H9 (cell line): ENCODE measurements around the gene PTGDR. TPM values are rescaled to one million over a fixed set of nuclear protein-coding genes. Genes with fewer than 3 reads are reported as not detected.

ENCODE experiments used
- DNase-seq: peaks from one replicate; pipeline ENCODE4 v3.0.0-alpha.2; 2017
- H2AFZ ChIP-seq: one replicate; pipeline ENCODE4 v1.6.1; 2013; ENCODE audit warnings: mild to moderate bottlenecking, low read length, control low read depth, moderate library complexity
- H2AK5ac ChIP-seq: 2 replicates; pipeline ENCODE4 v1.6.1; 2013; ENCODE audit warnings: low read length, control low read depth, mixed read lengths; ENCODE audit not compliant: insufficient read length
- H2BK120ac ChIP-seq: one replicate; pipeline ENCODE4 v1.6.1; 2013; ENCODE audit warnings: low read depth, mild to moderate bottlenecking, low read length, control low read depth, inconsistent platforms; ENCODE audit not compliant: poor library complexity, severe bottlenecking
- H2BK12ac ChIP-seq: 2 replicates; pipeline ENCODE4 v1.6.1; 2013; ENCODE audit warnings: low read length, control low read depth, mixed read lengths, low read depth; ENCODE audit not compliant: insufficient read length
- H2BK15ac ChIP-seq: 2 replicates; pipeline ENCODE4 v1.6.1; 2013; ENCODE audit warnings: low read depth, low read length, control low read depth
- H2BK20ac ChIP-seq: one replicate; pipeline ENCODE4 v1.6.1; 2013; ENCODE audit warnings: low read depth, mild to moderate bottlenecking, low read length, control low read depth, inconsistent platforms; ENCODE audit not compliant: poor library complexity, severe bottlenecking
- H2BK5ac ChIP-seq: 2 replicates; pipeline ENCODE4 v1.6.1; 2013; ENCODE audit warnings: low read length, control low read depth, mixed read lengths; ENCODE audit not compliant: insufficient read length
- H3K14ac ChIP-seq: 2 replicates; pipeline ENCODE4 v1.6.1; 2013; ENCODE audit warnings: low read length, control low read depth; ENCODE audit not compliant: insufficient read depth
- H3K18ac ChIP-seq: 2 replicates; pipeline ENCODE4 v1.6.1; 2013; ENCODE audit warnings: low read depth, mild to moderate bottlenecking, mixed read lengths, low read length, control low read depth; ENCODE audit not compliant: insufficient read length
- H3K23ac ChIP-seq: 2 replicates; pipeline ENCODE4 v1.6.1; 2013; ENCODE audit warnings: low read length, control low read depth, mixed read lengths, low read depth; ENCODE audit not compliant: insufficient read length
- H3K23me2 ChIP-seq: 2 replicates; pipeline ENCODE4 v1.6.1; 2013; ENCODE audit warnings: low read depth, mild to moderate bottlenecking, mixed read lengths, low read length, control low read depth; ENCODE audit not compliant: insufficient read length, poor library complexity, severe bottlenecking
- H3K27ac ChIP-seq: 2 replicates; pipeline ENCODE4 v1.5.1; 2013; ENCODE audit warnings: low read length, control low read depth, mixed read lengths, low read depth; ENCODE audit not compliant: insufficient read length
- H3K27me3 ChIP-seq: 2 replicates; pipeline ENCODE4 v1.6.1; 2013; ENCODE audit warnings: low read length, control low read depth, inconsistent platforms; ENCODE audit not compliant: insufficient read depth
- H3K4ac ChIP-seq: 2 replicates; pipeline ENCODE4 v1.6.1; 2013; ENCODE audit warnings: low read depth, mild to moderate bottlenecking, control low read depth, inconsistent platforms, low read length, moderate library complexity
- H3K4me1 ChIP-seq: 2 replicates; pipeline ENCODE4 v1.6.1; 2013; ENCODE audit warnings: low read length, control low read depth, inconsistent platforms; ENCODE audit not compliant: insufficient read depth
- H3K4me2 ChIP-seq: 2 replicates; pipeline ENCODE4 v1.6.1; 2013; ENCODE audit warnings: low read length, control low read depth, mixed read lengths; ENCODE audit not compliant: insufficient read length, insufficient read depth
- H3K56ac ChIP-seq: 2 replicates; pipeline ENCODE4 v1.6.1; 2013; ENCODE audit warnings: low read depth, mild to moderate bottlenecking, mixed read lengths, low read length, control low read depth; ENCODE audit not compliant: insufficient read length
- H3K79me1 ChIP-seq: 2 replicates; pipeline ENCODE4 v1.6.1; 2013; ENCODE audit warnings: low read depth, mild to moderate bottlenecking, moderate library complexity, low read length, control low read depth, inconsistent platforms; ENCODE audit not compliant: insufficient read depth, poor library complexity, severe bottlenecking
- H3K79me2 ChIP-seq: 2 replicates; pipeline ENCODE4 v1.6.1; 2013; ENCODE audit warnings: low read length, control low read depth, inconsistent platforms; ENCODE audit not compliant: insufficient read depth
- H3K9ac ChIP-seq: 2 replicates; pipeline ENCODE4 v1.6.1; 2013; ENCODE audit warnings: low read length, control low read depth, mixed read lengths; ENCODE audit not compliant: insufficient read length; ENCODE audit errors: extremely low read depth
- H3K9me3 ChIP-seq: one replicate; pipeline ENCODE4 v1.6.1; 2013; ENCODE audit warnings: low read depth, low read length, inconsistent platforms; ENCODE audit not compliant: control insufficient read depth
- H3T11ph ChIP-seq: one replicate; pipeline ENCODE4 v1.6.1; 2013; ENCODE audit warnings: mild to moderate bottlenecking, low read length, control low read depth, inconsistent platforms
- H4K20me1 ChIP-seq: one replicate; pipeline ENCODE4 v1.6.1; 2013; ENCODE audit not compliant: control insufficient read depth, insufficient read length, insufficient read depth
- H4K5ac ChIP-seq: 2 replicates; pipeline ENCODE4 v1.6.1; 2013; ENCODE audit warnings: low read depth, mild to moderate bottlenecking, mixed read lengths, low read length, control low read depth; ENCODE audit not compliant: insufficient read length
- H4K8ac ChIP-seq: replicated peaks from 2 replicates; pipeline ENCODE4 v1.6.1; 2013; ENCODE audit warnings: low read length, control low read depth, mixed read lengths, low read depth; ENCODE audit not compliant: insufficient read length
- H4K91ac ChIP-seq: 2 replicates; pipeline ENCODE4 v1.6.1; 2013; ENCODE audit warnings: low read depth, mild to moderate bottlenecking, moderate library complexity, mixed read lengths, low read length, control low read depth; ENCODE audit not compliant: insufficient read length
- H3K27ac Mint-ChIP-seq, 3 experiments: 2 replicates in 2 of 3; 3 replicates in 1 of 3; pipeline ENCODE4 v1.8.0; 2020 to 2021; ENCODE audit warnings: mixed read lengths in 3 of 3, mild to moderate bottlenecking in 1 of 3, moderate library complexity in 1 of 3
- H3K27me3 Mint-ChIP-seq: 2 replicates; pipeline ENCODE4 v1.8.0; 2021; ENCODE audit warnings: low read depth, mild to moderate bottlenecking, moderate library complexity, mixed read lengths
- H3K36me3 Mint-ChIP-seq, 3 experiments: 2 replicates in 2 of 3; 3 replicates in 1 of 3; pipeline ENCODE4 v1.8.0; 2020 to 2021; ENCODE audit warnings: low read depth in 3 of 3, mixed read lengths in 3 of 3; ENCODE audit not compliant: insufficient read depth in 1 of 3
- H3K4me1 Mint-ChIP-seq, 2 experiments: 2 replicates each; pipeline ENCODE4 v1.8.0; 2020; ENCODE audit warnings: mixed read lengths in 2 of 2
- H3K4me3 Mint-ChIP-seq, 2 experiments: 2 replicates in 1 of 2; 3 replicates in 1 of 2; pipeline ENCODE4 v1.8.0; 2020 to 2021; ENCODE audit warnings: mild to moderate bottlenecking in 2 of 2, mixed read lengths in 2 of 2, moderate library complexity in 1 of 2
- H3K9me3 Mint-ChIP-seq, 2 experiments: 2 replicates in 1 of 2; 3 replicates in 1 of 2; pipeline ENCODE4 v1.8.0; 2020; ENCODE audit warnings: mild to moderate bottlenecking in 2 of 2, mixed read lengths in 2 of 2, moderate library complexity in 1 of 2
- WGBS: extraction: QIAGEN DNeasy Blood & Tissue Kit; methylation state at CpG from one replicate; pipeline ENCODE4 v1.1.7; 2013; ENCODE audit warnings: missing lambda C conversion rate, low lambda C conversion rate, mixed read lengths; ENCODE audit not compliant: insufficient read length; ENCODE audit errors: extremely low coverage; 5-methylcytosine and 5-hydroxymethylcytosine counted together
- total RNA-seq: library from RNA; stranded (reverse); gene quantifications from 2 replicates; pipeline ENCODE4 v1.2.1, GENCODE V29; 2021
- TF ChIP-seq, protein P1 (sequence below): fragments of 200-600 bp; sonication (generic); conservative IDR thresholded peaks from 3 replicates; pipeline ENCODE4 v1.8.0; 2021; ENCODE audit warnings: antibody characterized with exemption, mild to moderate bottlenecking

PTGDR gene
- total RNA-seq, 1 experiment from 2014 or later: not detected

DNA sequence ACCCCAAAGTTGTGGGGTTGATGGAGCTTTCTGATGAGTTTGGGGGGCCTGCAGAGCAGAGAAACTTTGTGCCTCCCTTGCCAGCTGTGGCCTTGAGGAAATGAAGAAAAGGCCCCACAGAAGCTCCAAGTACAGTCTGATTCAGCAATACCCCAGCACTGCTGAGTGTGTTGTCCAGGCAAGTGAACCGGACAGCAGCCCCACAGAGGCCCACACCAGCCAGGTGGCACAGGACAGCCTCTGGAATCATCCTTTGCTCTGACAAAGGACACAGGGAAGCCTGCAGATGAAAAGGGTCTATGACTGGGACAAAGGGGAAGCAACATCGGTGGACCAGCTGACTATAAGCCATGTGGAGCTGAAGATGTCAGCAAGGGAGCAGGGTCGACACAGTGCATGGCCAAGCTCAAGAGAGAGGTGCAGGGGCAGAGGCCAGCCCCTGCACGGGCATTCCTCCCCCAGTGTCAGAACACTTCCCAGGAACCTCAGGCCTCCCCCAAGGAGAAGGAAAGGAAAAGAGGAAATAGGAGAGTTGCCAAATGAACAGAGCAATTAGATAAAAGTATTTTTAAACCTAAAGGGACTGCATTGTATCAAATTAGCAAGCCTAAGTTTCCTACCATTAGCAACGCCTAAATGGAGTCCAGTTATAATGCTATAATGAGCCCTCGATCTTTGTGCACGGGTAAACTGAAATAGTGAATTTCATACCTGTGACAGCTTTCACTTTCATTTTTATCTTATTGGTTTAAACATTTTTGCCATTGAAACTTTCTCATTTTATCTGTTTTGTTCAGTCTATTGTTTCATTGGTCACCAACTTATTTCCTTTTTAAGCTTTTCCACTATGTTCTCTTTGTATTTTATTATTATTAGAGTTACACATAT, 46.3 kb upstream of the PTGDR start:
- Histone ChIP-seq H4K20me1 (no peaks in the 10 kb centered on the region), H3K79me2 (no peaks in the 10 kb centered on the region), H2AK5ac (no peak overlapping the region), H3K4me1 (no peaks in the 10 kb centered on the region), H4K5ac (no peak overlapping the region), H3K4me2 (no peak overlapping the region), H3K4ac (no peak overlapping the region), H4K91ac (no peak overlapping the region), H3K9me3 (no peaks in the 10 kb centered on the region), H3K18ac (no peak overlapping the region), H2AFZ (no peak overlapping the region), H3T11ph (no peak overlapping the region), H3K9ac (no peak overlapping the region), H3K27me3 (no peaks in the 10 kb centered on the region), H3K79me1 (no peaks in the 10 kb centered on the region), H2BK15ac (no peak overlapping the region), H3K14ac (no peak overlapping the region; the same call in 1 of the 2 replicates), H3K23me2 (no peaks in the 10 kb centered on the region), H3K27ac (no peak overlapping the region), H4K8ac (no peak overlapping the region), H2BK12ac (no peak overlapping the region), H2BK5ac (no peak overlapping the region), H3K56ac (no peak overlapping the region), H2BK120ac (no peak overlapping the region), H2BK20ac (no peak overlapping the region), H3K23ac (no peak overlapping the region)
- no peaks in the 10 kb centered on the region for H3K9me3 Mint-ChIP-seq
- H3K27me3 Mint-ChIP-seq: peaks cover 2% of the 10 kb centered on the region; the same call in 1 of the 2 replicates
- peaks cover 11 to 12% of the 10 kb centered on the region in 2 experiments; a peak in 3 of 4 replicates for H3K4me1 Mint-ChIP-seq
- WGBS: no CpG with 5 or more reads among the region's 7 CpGs
- H3K4me3 Mint-ChIP-seq: no peak overlapping the region
- no peaks in the 10 kb centered on the region for H3K36me3 Mint-ChIP-seq
- no peak overlapping the region for H3K27ac Mint-ChIP-seq
- TF ChIP-seq, protein P1, sequence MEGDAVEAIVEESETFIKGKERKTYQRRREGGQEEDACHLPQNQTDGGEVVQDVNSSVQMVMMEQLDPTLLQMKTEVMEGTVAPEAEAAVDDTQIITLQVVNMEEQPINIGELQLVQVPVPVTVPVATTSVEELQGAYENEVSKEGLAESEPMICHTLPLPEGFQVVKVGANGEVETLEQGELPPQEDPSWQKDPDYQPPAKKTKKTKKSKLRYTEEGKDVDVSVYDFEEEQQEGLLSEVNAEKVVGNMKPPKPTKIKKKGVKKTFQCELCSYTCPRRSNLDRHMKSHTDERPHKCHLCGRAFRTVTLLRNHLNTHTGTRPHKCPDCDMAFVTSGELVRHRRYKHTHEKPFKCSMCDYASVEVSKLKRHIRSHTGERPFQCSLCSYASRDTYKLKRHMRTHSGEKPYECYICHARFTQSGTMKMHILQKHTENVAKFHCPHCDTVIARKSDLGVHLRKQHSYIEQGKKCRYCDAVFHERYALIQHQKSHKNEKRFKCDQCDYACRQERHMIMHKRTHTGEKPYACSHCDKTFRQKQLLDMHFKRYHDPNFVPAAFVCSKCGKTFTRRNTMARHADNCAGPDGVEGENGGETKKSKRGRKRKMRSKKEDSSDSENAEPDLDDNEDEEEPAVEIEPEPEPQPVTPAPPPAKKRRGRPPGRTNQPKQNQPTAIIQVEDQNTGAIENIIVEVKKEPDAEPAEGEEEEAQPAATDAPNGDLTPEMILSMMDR: no peak
- DNase-seq: no peak
